B cell (primary cell): Measurements from ENCODE around the gene DNAAF8. TPM values are rescaled to one million over a fixed set of nuclear protein-coding genes. Genes with fewer than 3 reads are reported as not detected.

Experiments
- ATAC-seq: fragments of 200-7000 bp; cut with Tn5 transposase; one replicate; pipeline ENCODE4 v1.10.0; 2021; ENCODE audit warnings: low read depth, mild to moderate bottlenecking, moderate number of reproducible peaks, moderate library complexity
- CTCF ChIA-PET: fragments of 350-600 bp; sonication (Branson Sonifier 250); formaldehyde crosslinking; loops from one replicate; lab custom pipeline; 2021; ENCODE audit warnings: antibody characterized with exemption, inconsistent platforms; lab: Charles Lee
- POLR2A ChIA-PET: fragments of 350-600 bp; sonication (Branson Sonifier 250); formaldehyde crosslinking; loops from one replicate; lab custom pipeline; 2021; ENCODE audit warnings: antibody characterized with exemption; lab: Charles Lee
- DNase-seq: peaks from one replicate; pipeline ENCODE4 v3.0.0; 2013
- H2AFZ ChIP-seq: 2 replicates; pipeline ENCODE4 v1.6.1; 2012; ENCODE audit warnings: mild to moderate bottlenecking, low read depth, low read length; ENCODE audit not compliant: insufficient read depth, poor library complexity, severe bottlenecking
- H3K27ac ChIP-seq, 2 donors: 1 replicate in 1 of 2; 2 replicates in 1 of 2; pipeline ENCODE4 v1.5.1; 2012 to 2013; ENCODE audit warnings: low read length in 2 of 2, mild to moderate bottlenecking in 2 of 2, moderate library complexity in 1 of 2
- H3K27me3 ChIP-seq, 4 experiments: fragments of 200-600 bp in 1 of 4; sonication (generic) in 1 of 4; replicated peaks in 1 of 4; 1 replicate in 2 of 4; 2 replicates in 2 of 4; pipeline versions ENCODE4 v1.6.1 to v1.7.0; 2013 to 2016; ENCODE audit warnings: low read length in 3 of 4, mild to moderate bottlenecking in 2 of 4, mixed read lengths in 1 of 4, moderate library complexity in 1 of 4; ENCODE audit not compliant: insufficient read depth in 4 of 4, control insufficient read depth in 3 of 4; ENCODE audit errors: control extremely low read depth in 1 of 4
- H3K36me3 ChIP-seq, 2 experiments: replicated peaks in 1 of 2; 1 replicate in 1 of 2; 2 replicates in 1 of 2; pipeline versions ENCODE4 v1.6.1 to v1.7.1; 2013; ENCODE audit warnings: low read length in 1 of 2; ENCODE audit not compliant: insufficient read depth in 2 of 2, control insufficient read depth in 1 of 2; ENCODE audit errors: control extremely low read depth in 1 of 2, extremely low read depth in 1 of 2
- H3K4me1 ChIP-seq, 2 donors: fragments of 200-600 bp in 1 of 2; sonication (generic) in 1 of 2; 1 replicate in 1 of 2; 2 replicates in 1 of 2; pipeline versions ENCODE4 v1.5.1 to v1.6.1; 2013 to 2017; ENCODE audit warnings: low read length in 2 of 2; ENCODE audit not compliant: control insufficient read depth in 2 of 2, insufficient read depth in 2 of 2
- H3K4me2 ChIP-seq: replicated peaks from 2 replicates; pipeline ENCODE3; 2012; ENCODE audit warnings: mild to moderate bottlenecking, low read depth, low read length; ENCODE audit not compliant: poor library complexity, severe bottlenecking
- H3K4me3 ChIP-seq, 5 experiments: fragments of 200-600 bp in 1 of 5; sonication (generic) in 1 of 5; 1 replicate in 3 of 5; 2 replicates in 2 of 5; pipeline versions ENCODE4 v1.5.1 to v1.7.0; 2011 to 2016; ENCODE audit warnings: low read length in 4 of 5, mild to moderate bottlenecking in 4 of 5, low read depth in 2 of 5, control low read depth in 1 of 5, moderate library complexity in 1 of 5; ENCODE audit not compliant: insufficient read depth in 1 of 5; ENCODE audit errors: control extremely low read depth in 1 of 5, extremely low read depth in 1 of 5
- H3K79me2 ChIP-seq: fragments of 200-600 bp; sonication (generic); one replicate; pipeline ENCODE4 v1.6.0; 2016; ENCODE audit warnings: low read length; ENCODE audit not compliant: control insufficient read depth, insufficient read depth
- H3K9ac ChIP-seq: fragments of 200-600 bp; sonication (generic); 2 replicates; pipeline ENCODE4 v1.6.1; 2017; ENCODE audit warnings: mild to moderate bottlenecking, low read length, moderate library complexity
- H3K9me3 ChIP-seq, 3 donors: one replicate each; pipeline versions ENCODE4 v1.6.1 to v1.7.1; 2013; ENCODE audit warnings: low read length in 2 of 3; ENCODE audit not compliant: control insufficient read depth in 2 of 3, insufficient read depth in 1 of 3; ENCODE audit errors: control extremely low read depth in 1 of 3
- H4K20me1 ChIP-seq: 2 replicates; pipeline ENCODE4 v1.6.0; 2012; ENCODE audit warnings: mild to moderate bottlenecking, low read length; ENCODE audit not compliant: insufficient read depth, control insufficient read depth, poor library complexity, severe bottlenecking
- H3K27ac Mint-ChIP-seq: one replicate; pipeline ENCODE4 v1.8.0; 2021; ENCODE audit warnings: mixed read lengths
- H3K27me3 Mint-ChIP-seq: one replicate; pipeline ENCODE4 v1.8.0; 2021; ENCODE audit warnings: mixed read lengths
- H3K4me1 Mint-ChIP-seq: one replicate; pipeline ENCODE4 v1.8.0; 2021; ENCODE audit warnings: mixed read lengths
- H3K4me3 Mint-ChIP-seq: one replicate; pipeline ENCODE4 v1.8.0; 2021; ENCODE audit warnings: mixed read lengths
- H3K9me3 Mint-ChIP-seq: one replicate; pipeline ENCODE4 v1.8.0; 2022; ENCODE audit warnings: mixed read lengths; ENCODE audit not compliant: insufficient read depth
- EZH2 ChIP-seq: IDR thresholded peaks from 2 replicates; pipeline ENCODE4 v1.6.1; 2012; ENCODE audit warnings: borderline replicate concordance, low read depth, mild to moderate bottlenecking, moderate library complexity, low read length; ENCODE audit not compliant: insufficient read depth, poor library complexity, severe bottlenecking
- WGBS: methylation state at CpG from one replicate; pipeline ENCODE4 v1.1.5; 2013; ENCODE audit warnings: missing lambda C conversion rate; ENCODE audit not compliant: insufficient coverage; 5-methylcytosine and 5-hydroxymethylcytosine counted together
- intact Hi-C: fragments of 100-400 bp; cut with micrococcal nuclease; formaldehyde crosslinking; loops from one replicate; pipeline ENCODE4 v1.10.0; 2022
- polyA plus RNA-seq: library from polyadenylated mRNA; depleted of rRNA; stranded (reverse); fragments of >200 nt; gene quantifications from 2 replicates; pipeline ENCODE4 v1.2.3, GENCODE V29; 2012
- total RNA-seq, 2 donors: library from RNA; stranded (reverse); fragments of 120-200 nt in 1 of 2; gene quantifications; 1 replicate in 1 of 2; 2 replicates in 1 of 2; pipeline versions ENCODE4 v1.2.3 to v1.2.4, GENCODE V29; 2013 to 2022
- TF ChIP-seq, protein P1 (sequence below): fragments of 200-600 bp; IDR thresholded peaks from one replicate; pipeline ENCODE4 v1.8.0; 2022; ENCODE audit warnings: antibody characterized with exemption, mild to moderate bottlenecking

The DNAAF8 gene
- total and polyA plus RNA-seq, 2 donors (not counting 1 experiment from before 2014, with no cell fraction given) = 0.09 to 0.44 TPM

DNA sequence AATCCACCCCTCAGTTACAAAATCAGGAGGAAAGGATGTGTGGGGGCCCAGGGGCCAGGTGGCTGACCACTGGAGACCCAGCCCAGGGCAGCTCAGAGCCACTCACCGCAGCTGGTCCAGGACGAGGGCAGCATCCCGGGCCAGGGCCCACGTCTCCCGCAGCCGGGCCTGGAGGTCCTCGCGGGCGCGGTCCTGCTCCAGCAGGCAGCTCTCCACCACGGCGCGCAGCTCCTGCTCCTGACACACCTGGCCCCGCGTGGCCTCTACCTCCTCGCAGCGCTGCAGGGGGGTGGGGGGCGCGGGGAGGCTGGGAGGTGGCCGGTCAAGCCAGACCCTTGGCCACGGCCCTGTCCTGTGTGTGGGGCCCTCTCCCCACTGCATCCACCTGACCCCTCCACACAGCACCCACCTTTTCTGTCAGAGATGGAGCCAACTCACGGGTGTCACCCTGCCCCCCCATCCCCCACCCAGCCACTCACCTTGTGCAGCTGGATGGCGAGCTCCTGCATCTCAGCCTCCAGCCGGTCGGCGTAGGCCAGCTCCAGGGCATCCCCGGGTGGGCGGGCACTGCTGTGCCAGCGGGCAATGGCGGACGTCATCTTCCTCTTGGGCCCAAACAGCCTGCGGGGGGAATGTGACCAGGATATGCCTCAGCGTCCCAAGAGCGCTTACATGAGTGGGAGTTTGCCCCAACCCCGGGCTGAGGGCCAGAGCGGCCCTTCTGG lies 35.9 kb upstream of the DNAAF8 start:
- no peak overlapping the region for H3K4me2 ChIP-seq
- H3K79me2 ChIP-seq = peaks cover 12% of the 10 kb centered on the region
- H3K27ac ChIP-seq = no peak overlapping the region
- H3K27me3 Mint-ChIP-seq = no peaks in the 10 kb centered on the region
- H3K36me3 ChIP-seq = peaks cover 0 to 51% of the 10 kb centered on the region in 2 experiments
- intact Hi-C loops = no loop called here
- TF ChIP-seq, protein P1, sequence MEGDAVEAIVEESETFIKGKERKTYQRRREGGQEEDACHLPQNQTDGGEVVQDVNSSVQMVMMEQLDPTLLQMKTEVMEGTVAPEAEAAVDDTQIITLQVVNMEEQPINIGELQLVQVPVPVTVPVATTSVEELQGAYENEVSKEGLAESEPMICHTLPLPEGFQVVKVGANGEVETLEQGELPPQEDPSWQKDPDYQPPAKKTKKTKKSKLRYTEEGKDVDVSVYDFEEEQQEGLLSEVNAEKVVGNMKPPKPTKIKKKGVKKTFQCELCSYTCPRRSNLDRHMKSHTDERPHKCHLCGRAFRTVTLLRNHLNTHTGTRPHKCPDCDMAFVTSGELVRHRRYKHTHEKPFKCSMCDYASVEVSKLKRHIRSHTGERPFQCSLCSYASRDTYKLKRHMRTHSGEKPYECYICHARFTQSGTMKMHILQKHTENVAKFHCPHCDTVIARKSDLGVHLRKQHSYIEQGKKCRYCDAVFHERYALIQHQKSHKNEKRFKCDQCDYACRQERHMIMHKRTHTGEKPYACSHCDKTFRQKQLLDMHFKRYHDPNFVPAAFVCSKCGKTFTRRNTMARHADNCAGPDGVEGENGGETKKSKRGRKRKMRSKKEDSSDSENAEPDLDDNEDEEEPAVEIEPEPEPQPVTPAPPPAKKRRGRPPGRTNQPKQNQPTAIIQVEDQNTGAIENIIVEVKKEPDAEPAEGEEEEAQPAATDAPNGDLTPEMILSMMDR = no peak
- TF ChIP-seq EZH2 = no peak
- no peaks in the 10 kb centered on the region for H3K9me3 Mint-ChIP-seq
- ChIA-PET CTCF (no interaction called here), POLR2A (interaction anchor here (0.6 to 0.8 kb wide), 2 partner anchors 12 to 818 kb away, joined by 3 read pairs; partner anchors contain the start of gene CREBBP)
- 97% methylated on average over 32 of the region's 36 CpGs for WGBS
- no peak overlapping the region for H2AFZ ChIP-seq
- no peak overlapping the region for H3K4me3 ChIP-seq
- no peak overlapping the region for H3K9ac ChIP-seq
- peaks cover 11% of the 10 kb centered on the region for H3K4me1 Mint-ChIP-seq
- H3K9me3 ChIP-seq = no peaks in the 10 kb centered on the region
- DNase-seq = peak; percentile 22
- no peak overlapping the region for H3K4me3 Mint-ChIP-seq
- H4K20me1 ChIP-seq = peaks cover 13% of the 10 kb centered on the region
- H3K27me3 ChIP-seq = no peaks in the 10 kb centered on the region
- no peak for ATAC-seq
- H3K27ac Mint-ChIP-seq = no peak overlapping the region
- peaks cover 5 to 6% of the 10 kb centered on the region in 2 donors for H3K4me1 ChIP-seq

DNA sequence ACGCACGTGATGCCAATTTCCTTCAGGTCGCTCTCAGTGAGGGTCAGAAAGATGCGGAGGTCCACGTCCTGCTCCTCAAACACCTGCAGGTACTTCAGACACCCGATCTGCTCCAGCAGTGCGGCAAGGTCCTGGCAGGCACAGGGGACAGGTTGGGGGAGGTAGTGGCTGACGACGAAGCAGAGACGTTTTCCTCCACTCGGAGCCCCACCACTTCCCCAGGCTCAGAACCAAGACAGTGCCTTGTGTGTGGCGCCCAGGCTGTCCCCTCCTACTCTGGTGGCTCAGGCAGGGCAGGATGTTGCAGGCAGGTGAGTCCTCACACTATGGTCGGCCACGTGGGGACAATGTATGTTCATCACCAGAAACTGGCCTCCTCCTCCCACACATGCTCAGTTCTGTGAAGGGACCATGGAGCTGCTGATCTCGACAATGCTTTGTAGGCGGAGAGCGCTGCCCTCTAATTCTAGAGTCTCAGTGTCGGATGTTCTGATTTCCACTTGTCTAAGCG lies 35.2 kb upstream of the DNAAF8 start:
- Histone ChIP-seq H3K4me3 (no peak overlapping the region), H3K27me3 (no peaks in the 10 kb centered on the region), H3K27ac (no peak overlapping the region), H3K9me3 (no peaks in the 10 kb centered on the region), H2AFZ (no peak overlapping the region), H3K9ac (no peak overlapping the region), H3K36me3 (peaks cover 0 to 53% of the 10 kb centered on the region in 2 experiments), H4K20me1 (peaks cover 9% of the 10 kb centered on the region), H3K79me2 (peaks cover 7% of the 10 kb centered on the region), H3K4me2 (no peak overlapping the region), H3K4me1 (peaks cover 5 to 6% of the 10 kb centered on the region in 2 donors)
- ChIA-PET CTCF (no interaction called here), POLR2A (interaction anchor here (0.6 kb wide), 1 partner anchor 818 kb away, joined by 3 read pairs; the partner anchor contains the start of gene CREBBP)
- DNase-seq = no peak
- peaks cover 11% of the 10 kb centered on the region for H3K4me1 Mint-ChIP-seq
- H3K27ac Mint-ChIP-seq = no peak overlapping the region
- 96% methylated on average over 19 of the region's 19 CpGs for WGBS
- H3K27me3 Mint-ChIP-seq = no peaks in the 10 kb centered on the region
- intact Hi-C loops = no loop called here
- H3K4me3 Mint-ChIP-seq = no peak overlapping the region
- no peak for ATAC-seq
- no peaks in the 10 kb centered on the region for H3K9me3 Mint-ChIP-seq
- TF ChIP-seq, protein P1 = no peak
- no peak for TF ChIP-seq EZH2
